ENCODE measurements around the gene ZNF581.

Gene ZNF581

GRCh38 chr19:55659822-55660221 lies 16.4 kb downstream of the ZNF581 start:
- no peak overlapping the region for H3K4me3 ChIP-seq (ENCODE audit: low read length)
- no peak for TF ChIP-seq CTCF (IDR thresholded peaks at IDR 0.05; ENCODE audit: insufficient read depth, low read depth, low read length, missing control alignments)

GRCh38 chr19:55660404-55660803 lies 17.0 kb downstream of the ZNF581 start:
- DNase-seq (ENCODE audit: low read depth): no peak
- no peak for TF ChIP-seq CTCF (IDR thresholded peaks at IDR 0.05; ENCODE audit: insufficient read depth, low read depth, low read length, missing control alignments)
- H3K4me3 ChIP-seq (ENCODE audit: low read length): no peak overlapping the region

More at GRCh38 chr19:55659822-55660221, 16.4 kb downstream of the ZNF581 start:
- DNase-seq (ENCODE audit: low read depth): no peak

GRCh38 chr19:55660991-55661390 lies 17.5 kb downstream of the ZNF581 start:
- no peak for TF ChIP-seq CTCF (IDR thresholded peaks at IDR 0.05; ENCODE audit: insufficient read depth, low read depth, low read length, missing control alignments)
- H3K4me3 ChIP-seq (ENCODE audit: low read length): no peak overlapping the region
- no peak for DNase-seq (ENCODE audit: low read depth)

GRCh38 chr19:55661826-55662225 lies 18.4 kb downstream of the ZNF581 start:
- DNase-seq (ENCODE audit: low read depth): no peak
- no peak overlapping the region for H3K4me3 ChIP-seq (ENCODE audit: low read length)
- TF ChIP-seq CTCF (IDR thresholded peaks at IDR 0.05; ENCODE audit: insufficient read depth, low read depth, low read length, missing control alignments): no peak

- TF ChIP-seq CTCF (IDR thresholded peaks at IDR 0.05; ENCODE audit: insufficient read depth, low read depth, low read length, missing control alignments): no peak
- no peak for DNase-seq (ENCODE audit: low read depth)
- no peak overlapping the region for H3K4me3 ChIP-seq (ENCODE audit: low read length)
These were observed 20.5 kb downstream of the ZNF581 start for GRCh38 chr19:55663846-55664536.

GRCh38 chr19:55666343-55667005 lies 23.0 kb downstream of the ZNF581 start:
- TF ChIP-seq CTCF (IDR thresholded peaks at IDR 0.05; ENCODE audit: insufficient read depth, low read depth, low read length, missing control alignments): no peak
- DNase-seq (ENCODE audit: low read depth): no peak
- H3K4me3 ChIP-seq (ENCODE audit: low read length): no peak overlapping the region

- H3K4me3 ChIP-seq (ENCODE audit: low read length): no peak overlapping the region
- DNase-seq (ENCODE audit: low read depth): no peak
- TF ChIP-seq CTCF (IDR thresholded peaks at IDR 0.05; ENCODE audit: insufficient read depth, low read depth, low read length, missing control alignments): no peak
These were observed 23.5 kb downstream of the ZNF581 start for GRCh38 chr19:55667006-55667381.
